Ascending aorta (tissue), 2 donors: ENCODE results near the gene MOG. TPM values are rescaled to one million over a fixed set of nuclear protein-coding genes. Genes with fewer than 3 reads are reported as not detected.

Experiments used
- DNase-seq, 2 donors: peaks; one replicate each; pipeline ENCODE4 v3.0.0-alpha.2; 2019; ENCODE audit warnings: low spot score in 2 of 2
- H3K27ac ChIP-seq, 2 donors: fragments of 200-600 bp; sonication (generic); one replicate each; pipeline ENCODE4 v1.5.1; 2016 to 2017; ENCODE audit warnings: mild to moderate bottlenecking in 1 of 2
- H3K27me3 ChIP-seq: fragments of 200-600 bp; sonication (generic); one replicate; pipeline ENCODE4 v1.5.1; 2017
- H3K36me3 ChIP-seq, 2 donors: fragments of 200-600 bp; sonication (generic); one replicate each; pipeline ENCODE4 v1.5.1; 2016
- H3K4me1 ChIP-seq, 2 donors: fragments of 200-600 bp; sonication (generic); one replicate each; pipeline ENCODE4 v1.5.1; 2016 to 2017; ENCODE audit warnings: mild to moderate bottlenecking in 1 of 2
- H3K4me3 ChIP-seq, 2 donors: fragments of 200-600 bp; sonication (generic); one replicate each; pipeline ENCODE4 v1.5.1; 2016 to 2017; ENCODE audit warnings: mild to moderate bottlenecking in 1 of 2
- H3K9me3 ChIP-seq, 2 donors: fragments of 200-600 bp; sonication (generic); one replicate each; pipeline ENCODE4 v1.5.1; 2016
- intact Hi-C: fragments of 100-400 bp; cut with DNase I; formaldehyde crosslinking; loops from one replicate; pipeline ENCODE4 v1.15.1; 2023
- total RNA-seq: library from RNA; depleted of rRNA; stranded (reverse); fragments of >200 nt; gene quantifications from one replicate; pipeline ENCODE4 v1.1.0, GENCODE V29; 2016
- TF ChIP-seq, protein P1 (sequence below), 3 experiments: fragments of 200-600 bp in 2 of 3; fragments of 450-650 bp in 1 of 3; sonication (generic) in 2 of 3; IDR thresholded peaks; one replicate each; pipeline ENCODE4 v1.5.1; 2016 to 2019; ENCODE audit warnings: antibody characterized with exemption in 3 of 3, mild to moderate bottlenecking in 1 of 3, moderate library complexity in 1 of 3

MOG gene
- total RNA-seq, 1 donor from 2014 or later: not detected

- Histone ChIP-seq H3K9me3 (no peaks in the 10 kb centered on the region), H3K27me3 (no peaks in the 10 kb centered on the region), H3K4me1 (no peaks in the 10 kb centered on the region), H3K36me3 (no peaks in the 10 kb centered on the region), H3K27ac (no peak overlapping the region), H3K4me3 (no peak overlapping the region)
- DNase-seq: no peak
- TF ChIP-seq, protein P1, sequence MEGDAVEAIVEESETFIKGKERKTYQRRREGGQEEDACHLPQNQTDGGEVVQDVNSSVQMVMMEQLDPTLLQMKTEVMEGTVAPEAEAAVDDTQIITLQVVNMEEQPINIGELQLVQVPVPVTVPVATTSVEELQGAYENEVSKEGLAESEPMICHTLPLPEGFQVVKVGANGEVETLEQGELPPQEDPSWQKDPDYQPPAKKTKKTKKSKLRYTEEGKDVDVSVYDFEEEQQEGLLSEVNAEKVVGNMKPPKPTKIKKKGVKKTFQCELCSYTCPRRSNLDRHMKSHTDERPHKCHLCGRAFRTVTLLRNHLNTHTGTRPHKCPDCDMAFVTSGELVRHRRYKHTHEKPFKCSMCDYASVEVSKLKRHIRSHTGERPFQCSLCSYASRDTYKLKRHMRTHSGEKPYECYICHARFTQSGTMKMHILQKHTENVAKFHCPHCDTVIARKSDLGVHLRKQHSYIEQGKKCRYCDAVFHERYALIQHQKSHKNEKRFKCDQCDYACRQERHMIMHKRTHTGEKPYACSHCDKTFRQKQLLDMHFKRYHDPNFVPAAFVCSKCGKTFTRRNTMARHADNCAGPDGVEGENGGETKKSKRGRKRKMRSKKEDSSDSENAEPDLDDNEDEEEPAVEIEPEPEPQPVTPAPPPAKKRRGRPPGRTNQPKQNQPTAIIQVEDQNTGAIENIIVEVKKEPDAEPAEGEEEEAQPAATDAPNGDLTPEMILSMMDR (IDR thresholded peaks at IDR 0.05): no peak
- intact Hi-C loops: loop anchor here (10.0 kb wide), 1 partner anchor 306 kb away; no protein-coding TSS in a partner anchor
These were observed 52.3 kb downstream of the MOG start for GRCh38 chr6:29709188-29709587.

- no peak overlapping the region for H3K4me3 ChIP-seq
- intact Hi-C loops: no loop called here
- no peak overlapping the region for H3K27ac ChIP-seq
- TF ChIP-seq, protein P1 (IDR thresholded peaks at IDR 0.05): no peak
- H3K27me3 ChIP-seq: no peaks in the 10 kb centered on the region
- no peak for DNase-seq
- H3K36me3 ChIP-seq: no peaks in the 10 kb centered on the region
- H3K4me1 ChIP-seq: no peaks in the 10 kb centered on the region
- no peaks in the 10 kb centered on the region for H3K9me3 ChIP-seq
These were observed 53.5 kb downstream of the MOG start for GRCh38 chr6:29710281-29710941.

DNA sequence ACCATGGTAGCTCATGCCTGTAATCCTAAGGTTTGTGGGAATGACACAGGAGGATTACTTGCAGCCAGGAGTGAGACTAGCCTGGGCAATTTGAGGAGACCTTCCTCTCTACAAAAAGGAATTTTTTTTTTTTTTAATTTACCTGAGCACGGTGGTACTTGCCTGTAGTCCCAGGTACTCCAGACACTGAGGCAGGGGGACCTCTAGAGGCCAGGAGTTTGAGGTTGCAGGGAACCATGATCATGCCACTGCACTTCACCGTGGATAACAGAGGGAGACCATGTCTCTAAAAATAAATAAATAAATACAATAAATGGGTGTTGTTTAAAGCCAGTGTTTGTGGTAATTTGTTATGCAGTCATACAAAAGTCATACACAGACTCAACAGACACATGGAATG, 64.0 kb downstream of the MOG start:
- Histone ChIP-seq H3K27me3 (no peaks in the 10 kb centered on the region), H3K9me3 (no peaks in the 10 kb centered on the region), H3K4me3 (no peak overlapping the region), H3K36me3 (peaks cover 6 to 7% of the 10 kb centered on the region in 2 donors), H3K4me1 (peaks cover 12 to 13% of the 10 kb centered on the region in 2 donors), H3K27ac (no peak overlapping the region)
- no peak for DNase-seq
- intact Hi-C loops: loop anchor here (5.0 kb wide), 5 partner anchors 41 to 491 kb away; partner anchors contain the start of genes HLA-A, PPP1R11 and TRIM26
- TF ChIP-seq, protein P1 (IDR thresholded peaks at IDR 0.05): no peak

Other genes with a start within 250 kb of the MOG start
- gene OR12D1, start 242.2 kb upstream of the MOG start, total RNA-seq: not detected
- not detected for gene OR10C1, start 217.8 kb upstream of the MOG start, total RNA-seq
- gene OR11A1, start 200.0 kb upstream of the MOG start, total RNA-seq: not detected
- not detected for gene OR2H1, start 199.9 kb upstream of the MOG start, total RNA-seq
- not detected for gene MAS1L, start 169.1 kb upstream of the MOG start, total RNA-seq
- not detected for gene UBD, start 97.4 kb upstream of the MOG start, total RNA-seq
- gene OR2H2, start 72.0 kb upstream of the MOG start, total RNA-seq: not detected
- gene GABBR1, start 23.9 kb upstream of the MOG start, total RNA-seq: 166 TPM
- not detected for gene ZFP57, start 24.1 kb downstream of the MOG start, total RNA-seq
- 75.0 TPM for gene HLA-F, start 66.3 kb downstream of the MOG start, total RNA-seq
- not detected for gene HLA-G, start 170.7 kb downstream of the MOG start, total RNA-seq